Lung (tissue), 16 donors: Measurements from ENCODE around the gene FAM118A. TPM values are rescaled to one million over a fixed set of nuclear protein-coding genes. Genes with fewer than 3 reads are reported as not detected.
"Not testable (repeated sequence)": the region's sequence is repeated elsewhere in the genome, so short reads cannot be mapped to it uniquely, and the experiment has no call there.

Source experiments
- ATAC-seq: fragments of 200-7000 bp; cut with Tn5 transposase; one replicate; pipeline ENCODE4 v1.9.1; 2020; ENCODE audit warnings: moderate number of reproducible peaks; ENCODE audit not compliant: insufficient read depth, low FRiP score
- DNase-seq, 3 donors: peaks; one replicate each; pipeline ENCODE4 v3.0.0-alpha.2; 2013 to 2017
- H3K27ac ChIP-seq, 2 donors: one replicate each; pipeline ENCODE4 v1.5.1; 2013; ENCODE audit warnings: mild to moderate bottlenecking in 2 of 2, moderate library complexity in 2 of 2, control low read depth in 1 of 2, inconsistent platforms in 1 of 2, low read depth in 1 of 2, low read length in 1 of 2
- H3K27me3 ChIP-seq, 3 donors: one replicate each; pipeline ENCODE4 v1.5.1; 2013; ENCODE audit warnings: low read length in 2 of 3; ENCODE audit not compliant: control insufficient read depth in 3 of 3, insufficient read depth in 3 of 3
- H3K36me3 ChIP-seq, 4 donors: one replicate each; pipeline ENCODE4 v1.5.1; 2013; ENCODE audit warnings: low read length in 4 of 4, mild to moderate bottlenecking in 1 of 4, moderate library complexity in 1 of 4; ENCODE audit not compliant: control insufficient read depth in 4 of 4, insufficient read depth in 4 of 4
- H3K4me1 ChIP-seq, 5 donors: one replicate each; pipeline ENCODE4 v1.5.1; 2013; ENCODE audit warnings: low read length in 5 of 5, mild to moderate bottlenecking in 2 of 5, moderate library complexity in 1 of 5; ENCODE audit not compliant: control insufficient read depth in 5 of 5, insufficient read depth in 5 of 5
- H3K4me3 ChIP-seq: one replicate; pipeline ENCODE4 v1.5.1; 2013; ENCODE audit warnings: mild to moderate bottlenecking, control low read depth, moderate library complexity
- H3K9ac ChIP-seq, 2 donors: one replicate each; pipeline ENCODE4 v1.5.1; 2013; ENCODE audit warnings: low read length in 2 of 2, control low read depth in 1 of 2; ENCODE audit not compliant: insufficient read depth in 1 of 2
- H3K9me3 ChIP-seq, 4 donors: one replicate each; pipeline ENCODE4 v1.5.1; 2013; ENCODE audit warnings: low read length in 3 of 4, mild to moderate bottlenecking in 1 of 4, moderate library complexity in 1 of 4; ENCODE audit not compliant: control insufficient read depth in 4 of 4, insufficient read depth in 3 of 4
- WGBS, 2 donors: extraction: QIAGEN DNeasy Blood & Tissue Kit; methylation state at CpG; one replicate each; pipeline ENCODE4 v1.1.7; 2013; 5-methylcytosine and 5-hydroxymethylcytosine counted together
- long read RNA-seq, 5 donors: transcript quantifications; one replicate each; lab custom pipeline, GENCODE V29; 2026
- polyA plus RNA-seq, 2 donors: library from polyadenylated mRNA; stranded (reverse); fragments of 200-250 nt; gene quantifications; one replicate each; pipeline ENCODE4 v1.2.1, GENCODE V29; 2013
- total RNA-seq, 2 donors: library from RNA; depleted of rRNA in 1 of 2; stranded (reverse); fragments of >200 nt in 1 of 2; gene quantifications; one replicate each; pipeline ENCODE4 v1.2.1, GENCODE V29; 2014 to 2021
- TF ChIP-seq, protein P1 (sequence below): IDR thresholded peaks from 2 replicates; pipeline ENCODE4 v1.5.1; 2012; ENCODE audit warnings: mild to moderate bottlenecking; ENCODE audit errors: control extremely low read depth, extremely low read depth
- donor health status: control.
- donor health status: control.
- donor health status: Bipolar disorder and iron deficiency.
- donor health status: healthy.
- donor health status: DM: yes; HTN: yes; CAD: no.

The FAM118A gene
- total RNA-seq (10 to 100 TPM; 14.6 to 42.3 TPM), polyA plus RNA-seq (10 to 100 TPM; 12.0 to 71.8 TPM)
- long read RNA-seq, donor 1, transcript FAM118A-205 (9 exons, 1,776 nt): major isoform, 6 of 14 reads
- long read RNA-seq, donor 1, partial matches to known transcripts: 6 of 14 reads
- long read RNA-seq, donor 1, other reads (novel, unspliced or antisense): 0 of 14 reads
- long read RNA-seq, donor 2: 0 reads
- long read RNA-seq, donor 3, partial matches to known transcripts: 0 of 2 reads
- long read RNA-seq, donor 3, other reads (novel, unspliced or antisense): 0 of 2 reads
- long read RNA-seq, donor 4, partial matches to known transcripts: 0 of 1 reads
- long read RNA-seq, donor 4, other reads (novel, unspliced or antisense): 0 of 1 reads
- long read RNA-seq, donor 5, transcript FAM118A-211 (4 exons, 756 nt): major isoform, 5 of 13 reads
- long read RNA-seq, donor 5, partial matches to known transcripts: 6 of 13 reads
- long read RNA-seq, donor 5, other reads (novel, unspliced or antisense): 0 of 13 reads

DNA sequence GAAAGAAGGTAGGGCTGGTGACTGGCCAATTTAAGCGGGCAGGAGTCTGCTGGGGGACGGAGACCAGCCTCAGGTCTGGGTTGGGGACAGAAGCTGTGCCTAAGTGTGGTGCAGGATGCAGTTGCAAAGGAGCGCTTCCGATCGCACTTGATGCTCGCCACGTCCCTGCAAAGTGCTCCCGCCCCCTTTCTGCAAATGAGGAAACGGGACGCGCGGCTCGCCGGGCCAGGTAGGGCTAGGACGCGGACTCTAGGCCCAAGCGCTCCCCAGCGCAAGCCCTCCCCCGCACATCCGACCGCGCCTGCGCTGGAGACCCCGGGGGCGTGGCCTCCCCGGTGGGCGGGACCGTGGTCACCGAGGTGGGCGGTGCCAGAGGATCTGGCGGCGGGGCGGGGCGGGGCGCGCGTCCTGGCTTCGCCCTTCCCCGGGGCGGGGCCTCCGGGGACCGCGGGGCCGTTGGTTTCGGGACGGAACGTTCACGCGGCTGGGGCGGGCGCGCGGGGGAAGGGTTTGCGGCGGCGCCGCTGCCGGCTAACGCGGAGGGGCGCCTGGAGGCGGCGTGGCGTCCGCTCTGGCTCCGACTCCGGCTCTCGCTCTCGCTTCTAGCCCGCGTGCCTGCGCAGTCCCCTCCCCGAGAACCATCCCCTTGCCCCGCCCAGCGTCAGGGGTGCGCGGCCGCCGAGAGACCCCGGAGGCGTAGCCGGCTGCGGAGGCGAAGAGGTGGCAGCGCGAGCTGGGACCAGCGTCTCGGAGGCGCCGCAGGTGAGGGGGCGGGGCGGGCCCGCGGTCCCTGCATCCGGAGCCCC, at the start of gene FAM118A:
Gene FAM118A, plus strand, starts transcription at position 513 of the 806 bp plus-strand sequence. CDS start 12,446 bp downstream, outside the sequence.
- peak; percentile 95 to 97 (median 96) for DNase-seq
- peak within 1 kb of the TSS; percentile 45 to 61 for H3K9ac ChIP-seq
- H3K36me3 ChIP-seq: peaks cover 0 to 6% (median 1%) of the 10 kb centered on the region in 4 donors
- TF ChIP-seq, protein P1, sequence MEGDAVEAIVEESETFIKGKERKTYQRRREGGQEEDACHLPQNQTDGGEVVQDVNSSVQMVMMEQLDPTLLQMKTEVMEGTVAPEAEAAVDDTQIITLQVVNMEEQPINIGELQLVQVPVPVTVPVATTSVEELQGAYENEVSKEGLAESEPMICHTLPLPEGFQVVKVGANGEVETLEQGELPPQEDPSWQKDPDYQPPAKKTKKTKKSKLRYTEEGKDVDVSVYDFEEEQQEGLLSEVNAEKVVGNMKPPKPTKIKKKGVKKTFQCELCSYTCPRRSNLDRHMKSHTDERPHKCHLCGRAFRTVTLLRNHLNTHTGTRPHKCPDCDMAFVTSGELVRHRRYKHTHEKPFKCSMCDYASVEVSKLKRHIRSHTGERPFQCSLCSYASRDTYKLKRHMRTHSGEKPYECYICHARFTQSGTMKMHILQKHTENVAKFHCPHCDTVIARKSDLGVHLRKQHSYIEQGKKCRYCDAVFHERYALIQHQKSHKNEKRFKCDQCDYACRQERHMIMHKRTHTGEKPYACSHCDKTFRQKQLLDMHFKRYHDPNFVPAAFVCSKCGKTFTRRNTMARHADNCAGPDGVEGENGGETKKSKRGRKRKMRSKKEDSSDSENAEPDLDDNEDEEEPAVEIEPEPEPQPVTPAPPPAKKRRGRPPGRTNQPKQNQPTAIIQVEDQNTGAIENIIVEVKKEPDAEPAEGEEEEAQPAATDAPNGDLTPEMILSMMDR: no peak
- H3K4me3 ChIP-seq: peak within 1 kb of the TSS; percentile 86
- H3K27ac ChIP-seq: peak within 1 kb of the TSS; percentile 38 to 75
- no peaks in the 10 kb centered on the region for H3K27me3 ChIP-seq
- H3K9me3 ChIP-seq: no peaks in the 10 kb centered on the region
- peaks cover 3 to 30% (median 9%) of the 10 kb centered on the region in 5 donors for H3K4me1 ChIP-seq
- peak; percentile 94 for ATAC-seq
- WGBS, 2 donors: 1% methylated on average over 50 to 95 of the region's 95 CpGs

DNA sequence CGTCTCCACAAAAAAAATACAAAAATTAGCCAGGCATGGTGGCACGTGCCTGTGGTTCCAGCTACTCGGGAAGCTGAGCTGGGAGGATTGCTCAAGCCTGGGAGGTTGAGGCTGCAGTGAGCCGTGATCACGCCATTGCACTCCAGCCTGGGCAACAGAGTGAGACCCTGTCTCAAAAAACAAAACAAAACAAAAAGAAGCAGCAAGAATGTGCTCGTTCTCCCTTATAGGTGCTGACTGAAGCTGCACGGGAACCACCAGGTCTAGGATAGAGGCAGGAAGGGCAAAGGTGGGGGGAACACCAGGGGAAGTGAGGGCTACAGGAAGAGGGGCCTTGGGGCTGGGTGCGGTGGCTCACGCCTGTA, 49.4 kb upstream of the FAM118A start:
- H3K27ac ChIP-seq, H3K9me3 ChIP-seq, H3K9ac ChIP-seq, H3K4me1 ChIP-seq, H3K4me3 ChIP-seq, DNase-seq, H3K36me3 ChIP-seq, H3K27me3 ChIP-seq, ATAC-seq: not testable (repeated sequence)
- 68 to 80% methylated on average over 7 to 9 of the region's 9 CpGs for WGBS, 2 donors

DNA sequence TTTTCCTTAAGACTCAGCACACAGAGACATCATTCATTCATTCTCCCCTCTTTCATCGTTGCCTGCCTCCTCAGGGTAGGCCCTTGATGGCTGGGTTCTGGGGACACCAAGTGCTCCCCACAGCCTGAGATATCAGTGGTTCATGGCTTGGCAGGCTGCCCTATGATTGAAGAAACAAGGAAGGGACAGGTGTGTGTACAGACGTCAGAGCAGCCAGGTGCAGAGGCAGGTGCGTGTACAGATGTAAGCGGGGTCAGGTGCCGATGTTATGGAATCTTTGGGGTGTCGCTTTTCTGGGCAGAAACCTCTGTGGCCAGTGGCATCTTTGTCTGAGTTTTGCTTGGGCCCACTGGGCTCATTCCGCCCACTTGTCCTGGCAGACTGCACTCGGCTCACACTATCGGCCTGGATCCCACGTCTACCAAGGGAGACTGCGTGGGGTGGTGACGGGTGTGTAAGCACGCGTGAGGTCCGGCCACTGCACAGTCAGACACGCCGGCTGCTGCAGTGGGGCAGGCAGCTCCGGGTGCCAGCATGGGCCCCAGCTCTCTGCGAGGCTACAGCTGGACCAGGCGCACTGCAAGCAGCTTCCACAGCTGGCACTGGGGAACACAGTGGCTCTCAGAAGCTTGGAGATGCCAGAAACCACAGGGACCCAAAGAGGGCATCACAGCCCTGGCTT, 48.2 kb upstream of the FAM118A start:
- ATAC-seq: no peak
- no peak for DNase-seq
- TF ChIP-seq, protein P1: no peak
- Histone ChIP-seq H3K9ac (no peak overlapping the region), H3K36me3 (no peaks in the 10 kb centered on the region), H3K9me3 (no peaks in the 10 kb centered on the region), H3K4me3 (no peak overlapping the region), H3K27me3 (no peaks in the 10 kb centered on the region), H3K4me1 (peaks cover 0 to 5% (median 0%) of the 10 kb centered on the region in 5 donors), H3K27ac (no peak overlapping the region)
- 88 to 93% methylated on average over 20 of the region's 20 CpGs for WGBS, 2 donors
